GM19324 (cell line): ENCODE data around the gene SPTLC2.
A peak's percentile ranks its signal among the peaks of the same experiment; 100 is the strongest.
"Not testable (repeated sequence)": the region's sequence is repeated elsewhere in the genome, so short reads cannot be mapped to it uniquely, and the experiment has no call there.

Experiments
- ATAC-seq: cut with Tn5 transposase; IDR thresholded peaks from one replicate; pipeline ENCODE4 v1.9.1; 2021; ENCODE audit warnings: mild to moderate bottlenecking, moderate library complexity; ENCODE audit not compliant: unreplicated experiment, low FRiP score

The SPTLC2 gene, protein sequence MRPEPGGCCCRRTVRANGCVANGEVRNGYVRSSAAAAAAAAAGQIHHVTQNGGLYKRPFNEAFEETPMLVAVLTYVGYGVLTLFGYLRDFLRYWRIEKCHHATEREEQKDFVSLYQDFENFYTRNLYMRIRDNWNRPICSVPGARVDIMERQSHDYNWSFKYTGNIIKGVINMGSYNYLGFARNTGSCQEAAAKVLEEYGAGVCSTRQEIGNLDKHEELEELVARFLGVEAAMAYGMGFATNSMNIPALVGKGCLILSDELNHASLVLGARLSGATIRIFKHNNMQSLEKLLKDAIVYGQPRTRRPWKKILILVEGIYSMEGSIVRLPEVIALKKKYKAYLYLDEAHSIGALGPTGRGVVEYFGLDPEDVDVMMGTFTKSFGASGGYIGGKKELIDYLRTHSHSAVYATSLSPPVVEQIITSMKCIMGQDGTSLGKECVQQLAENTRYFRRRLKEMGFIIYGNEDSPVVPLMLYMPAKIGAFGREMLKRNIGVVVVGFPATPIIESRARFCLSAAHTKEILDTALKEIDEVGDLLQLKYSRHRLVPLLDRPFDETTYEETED

DNA sequence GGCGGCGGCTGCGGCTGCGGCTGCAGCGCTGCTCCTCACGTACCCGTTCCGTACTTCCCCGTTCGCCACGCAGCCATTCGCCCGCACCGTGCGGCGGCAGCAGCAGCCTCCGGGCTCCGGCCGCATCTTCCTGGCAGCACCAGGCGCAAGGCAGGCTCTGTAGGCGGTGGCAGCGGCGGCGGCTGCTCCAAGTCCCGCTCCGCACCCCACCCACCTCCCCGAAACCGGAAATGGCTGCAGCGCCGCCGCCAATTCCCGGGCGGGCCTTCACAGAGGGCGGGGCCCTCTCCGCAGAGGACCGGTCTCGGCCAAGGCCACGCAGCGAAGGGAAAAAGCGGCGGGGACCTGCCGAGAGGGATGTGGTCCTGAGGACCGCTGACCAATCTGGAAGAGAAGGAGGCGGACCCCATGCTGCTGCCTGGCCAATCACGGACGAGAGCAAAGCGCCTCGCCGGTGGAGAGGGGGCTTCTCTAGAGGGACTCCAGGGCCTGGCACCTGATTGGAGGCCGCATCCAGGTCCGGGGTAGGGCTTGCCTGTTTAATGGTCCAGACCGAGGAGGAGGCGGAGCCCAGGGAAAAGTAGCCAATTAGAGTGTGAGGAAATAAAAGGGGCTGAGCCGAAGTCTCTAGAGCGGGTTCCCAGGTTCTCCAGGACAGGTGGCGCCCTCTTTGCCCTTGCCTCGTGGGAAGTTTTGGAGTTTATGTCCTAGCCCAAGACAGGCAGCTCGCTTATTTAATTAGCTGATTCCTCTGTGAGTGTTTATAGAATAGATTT, at the start of gene SPTLC2:
TSS of gene SPTLC2 (minus strand) at position 184 of the 776 bp plus-strand sequence. CDS start at position 126, 58 bp downstream.
- peak; percentile 96 for ATAC-seq

DNA sequence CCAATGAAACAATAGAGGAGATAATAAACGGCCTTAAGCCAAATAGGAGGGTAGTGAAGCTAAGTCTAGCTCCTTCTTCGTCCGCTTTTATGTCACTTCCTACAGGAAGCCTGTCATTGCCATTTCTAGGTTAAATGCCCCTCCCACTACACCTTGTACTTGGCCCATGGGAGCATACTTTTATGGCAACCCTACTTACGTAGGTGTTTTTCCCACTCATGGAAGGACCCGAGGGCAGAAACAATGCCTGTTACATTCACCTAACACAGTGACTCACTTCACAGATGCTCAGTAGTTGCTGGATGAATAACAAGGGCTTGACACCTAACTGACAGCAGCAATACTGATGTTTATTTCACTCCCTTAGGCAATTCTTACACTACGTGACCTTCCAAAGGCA, 46.9 kb upstream of the SPTLC2 start:
- no peak for ATAC-seq

DNA sequence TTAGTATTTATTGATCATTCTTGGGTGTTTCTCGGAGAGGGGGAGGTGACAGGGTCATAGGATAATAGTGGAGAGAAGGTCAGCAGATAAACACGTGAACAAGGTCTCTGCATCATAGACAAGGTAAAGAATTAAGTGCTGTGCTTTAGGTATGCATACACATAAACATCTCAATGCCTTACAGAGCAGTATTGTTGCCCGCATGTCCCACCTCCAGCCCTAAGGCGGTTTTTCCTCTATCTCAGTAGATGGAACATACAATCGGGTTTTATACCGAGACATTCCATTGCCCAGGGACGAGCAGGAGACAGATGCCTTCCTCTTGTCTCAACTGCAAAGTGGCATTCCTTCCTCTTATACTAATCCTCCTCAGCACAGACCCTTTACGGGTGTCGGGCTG, 45.1 kb upstream of the SPTLC2 start:
- not testable (repeated sequence) for ATAC-seq

DNA sequence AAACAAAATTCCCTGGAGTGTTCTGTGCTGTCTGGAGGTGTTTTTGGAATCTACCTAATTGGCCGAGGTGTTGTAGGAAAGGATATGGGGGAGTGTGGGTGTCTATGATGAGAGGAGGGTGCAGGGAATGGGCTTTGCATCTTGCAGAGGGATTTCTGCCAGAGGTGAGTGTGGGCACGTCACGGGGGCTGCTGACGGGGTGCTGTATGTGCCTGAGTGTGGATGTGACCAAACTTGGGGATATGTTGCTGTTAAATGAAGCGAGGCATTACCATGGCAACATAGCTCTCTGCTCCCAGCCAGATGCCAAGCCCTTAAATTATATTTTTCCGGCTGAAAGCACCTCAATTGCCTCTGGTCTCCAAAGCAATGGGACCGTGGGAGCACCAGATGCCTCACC, 44.3 kb upstream of the SPTLC2 start:
- ATAC-seq, result no peak

DNA sequence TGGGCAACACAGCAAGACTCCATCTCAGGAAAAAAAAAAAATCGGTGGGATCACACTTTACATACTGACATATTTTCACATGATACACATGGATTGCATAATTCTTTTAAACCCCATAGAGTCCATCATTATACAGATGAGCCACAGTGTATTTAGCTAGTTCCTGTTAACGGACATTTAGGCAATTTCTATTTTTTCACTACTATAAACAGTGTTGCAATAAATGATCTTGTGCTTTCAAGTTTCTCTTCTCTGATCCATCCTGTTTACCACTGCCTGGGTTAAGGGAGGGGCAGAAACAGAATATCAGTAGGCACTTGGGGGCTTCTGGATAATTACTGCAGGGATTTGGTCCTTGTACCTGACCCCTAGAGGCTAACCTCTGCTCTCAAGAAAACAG, 43.4 kb upstream of the SPTLC2 start:
- no peak for ATAC-seq

DNA sequence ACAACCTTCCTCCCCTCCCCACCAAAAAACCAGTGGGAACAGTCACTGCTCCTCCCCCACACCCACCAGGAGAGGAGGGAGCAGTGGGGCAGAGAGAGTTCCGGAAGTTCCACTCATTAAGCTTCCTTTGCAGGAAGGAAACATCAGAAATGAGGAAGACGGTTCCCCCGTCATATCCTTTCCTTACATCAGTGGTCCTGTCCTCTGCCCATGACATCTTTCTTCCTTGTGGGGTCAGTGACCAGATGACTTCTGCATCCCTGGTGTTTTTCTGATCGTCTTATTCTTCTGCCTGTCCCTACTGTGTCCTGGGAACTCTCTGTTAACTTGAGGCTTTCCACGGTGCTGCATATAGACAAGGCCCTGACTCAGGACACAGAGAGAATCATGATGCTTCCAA, 40.8 kb upstream of the SPTLC2 start:
- ATAC-seq, result no peak

DNA sequence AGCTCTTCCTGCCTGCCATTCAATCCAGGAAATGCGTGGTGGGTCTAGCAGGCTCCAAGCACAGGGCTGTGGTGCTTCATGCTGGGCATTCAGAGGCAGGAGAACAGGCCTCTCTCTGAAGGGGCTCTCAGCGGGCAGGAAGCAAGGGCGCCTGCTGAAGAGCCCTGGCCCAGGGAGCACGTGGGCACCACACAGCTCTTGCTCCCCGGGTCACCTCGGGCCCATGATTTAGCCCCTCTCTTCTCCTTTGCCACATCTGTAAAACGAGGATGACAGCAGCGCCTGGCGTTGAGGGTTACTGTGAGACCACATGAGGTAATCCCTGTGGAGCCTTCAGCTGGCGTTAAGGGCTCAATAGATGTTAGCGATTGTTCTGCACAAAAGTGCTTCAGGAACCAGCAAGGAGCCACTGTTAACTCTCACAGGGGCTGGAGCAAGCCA, 37.6 kb upstream of the SPTLC2 start:
- no peak for ATAC-seq

DNA sequence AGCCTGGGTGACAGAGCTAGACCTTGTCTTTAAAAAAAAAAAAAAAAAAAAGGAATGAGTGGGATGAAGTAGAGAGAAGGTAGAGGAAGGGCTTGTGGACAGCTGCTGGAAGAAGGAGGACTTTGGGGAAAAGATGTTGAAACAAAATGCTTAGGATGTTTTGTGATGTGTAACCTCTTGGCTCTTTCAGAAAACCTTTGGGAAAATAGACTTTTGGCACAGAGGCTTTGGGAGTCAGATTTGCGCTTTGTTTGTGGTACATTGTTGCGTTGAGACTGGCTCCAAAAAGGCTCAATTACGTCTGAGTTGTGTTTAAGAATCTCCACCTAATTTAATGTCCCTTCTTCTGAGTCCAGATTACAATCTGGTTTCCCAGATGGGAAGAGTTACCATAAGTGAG, 32.9 kb upstream of the SPTLC2 start:
- ATAC-seq, result no peak

DNA sequence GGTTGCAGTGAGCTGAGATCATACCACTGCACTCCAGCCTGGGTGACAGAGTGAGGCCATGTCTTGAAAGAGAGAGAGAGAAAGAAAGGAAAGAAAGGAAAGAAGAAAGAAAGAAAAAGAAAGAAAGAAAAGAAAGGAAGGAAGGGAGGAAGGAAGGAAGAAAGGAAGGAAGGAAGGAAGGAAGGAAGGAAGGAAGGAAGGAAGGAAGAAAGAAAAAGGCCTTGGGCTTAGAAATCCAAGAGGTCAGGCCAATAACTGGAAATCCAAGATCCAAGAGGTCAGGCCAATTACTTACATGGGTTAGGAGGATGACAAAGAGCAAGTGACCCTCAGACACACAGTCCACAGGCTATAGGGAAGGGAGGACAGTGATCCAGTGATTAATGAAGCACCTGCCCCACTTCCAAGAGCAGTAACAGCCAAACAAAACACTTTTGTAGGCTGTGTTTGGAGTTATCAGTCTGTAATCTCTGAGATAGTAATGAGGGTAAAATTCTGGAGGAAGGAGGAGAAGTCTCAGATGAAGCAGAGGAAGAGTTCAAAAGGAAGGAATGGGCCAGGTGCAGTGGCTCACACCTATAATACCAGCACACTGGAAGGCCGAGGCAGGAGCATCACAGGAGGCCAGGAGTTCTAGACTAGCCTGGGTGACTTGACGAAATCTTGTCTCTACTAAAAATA, 32.2 kb upstream of the SPTLC2 start:
- ATAC-seq, result no peak

DNA sequence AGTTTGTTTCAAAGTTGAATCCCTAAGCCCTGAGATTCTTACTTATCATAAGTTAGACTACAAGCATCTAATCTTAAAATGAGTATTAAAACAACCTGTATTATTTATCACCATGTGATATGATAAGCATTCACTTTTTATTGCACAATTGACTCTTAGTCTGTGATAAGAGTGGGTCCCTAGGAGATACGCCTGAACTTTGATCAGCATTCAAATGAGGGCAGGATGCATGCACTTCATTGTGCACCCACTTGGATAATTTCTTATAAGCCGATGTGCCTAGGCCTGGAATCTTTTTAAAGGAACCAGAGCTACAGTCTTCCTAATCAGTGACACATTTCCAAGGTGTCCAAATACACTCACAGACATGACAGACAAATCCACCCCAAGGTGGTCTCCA, 31.4 kb upstream of the SPTLC2 start:
- no peak for ATAC-seq

DNA sequence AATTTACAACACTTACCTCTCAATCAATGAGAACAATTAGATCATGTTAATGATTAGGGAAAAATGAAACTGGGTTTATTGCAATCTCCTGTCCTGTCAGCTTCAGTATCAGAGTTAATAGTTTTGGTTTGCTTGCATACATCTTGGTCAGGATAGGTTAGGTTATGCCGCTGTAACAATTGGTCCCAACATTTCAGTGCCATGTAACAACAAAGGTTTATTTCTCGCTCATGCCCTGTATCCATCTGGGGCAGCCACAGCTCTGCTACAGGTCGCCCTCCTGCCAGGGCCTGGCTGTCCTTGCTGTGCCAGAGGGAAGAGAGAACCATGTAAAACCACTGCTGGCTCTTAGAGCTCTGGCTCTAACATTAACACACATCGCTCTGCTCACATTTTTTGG, 30.5 kb upstream of the SPTLC2 start:
- ATAC-seq, result no peak

DNA sequence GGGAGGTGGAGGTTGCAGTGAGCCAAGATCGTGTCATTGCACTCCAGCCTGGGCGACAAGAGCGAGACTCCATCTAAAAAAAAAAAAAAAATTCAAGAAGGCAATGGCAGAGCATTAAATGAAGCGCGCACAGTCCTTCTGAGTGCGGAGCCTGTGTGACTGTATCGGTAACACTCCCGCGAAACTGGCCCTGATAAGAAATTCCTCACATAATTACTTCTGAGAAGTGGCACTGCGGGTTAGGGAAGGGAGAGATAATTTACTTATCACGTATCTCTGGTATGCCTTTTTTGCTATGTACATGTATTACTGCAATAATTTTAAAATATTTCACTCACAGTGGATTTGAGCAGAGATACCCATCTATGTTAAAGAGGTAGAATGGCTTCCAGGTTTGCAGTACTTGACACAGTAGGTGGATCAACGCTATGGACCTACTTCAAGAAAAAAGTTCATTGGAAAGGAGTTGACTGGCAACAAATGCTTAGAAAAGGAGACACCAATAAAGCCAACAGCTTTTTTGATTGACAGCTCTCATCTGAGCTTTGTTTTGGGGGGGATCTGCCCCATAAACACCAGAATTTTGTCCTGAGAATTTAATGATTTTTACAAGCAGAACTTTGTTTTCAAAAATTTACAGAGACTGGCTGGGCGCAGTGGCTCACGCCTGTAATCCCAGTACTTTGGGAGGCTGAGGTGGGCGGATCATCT, 29.2 kb upstream of the SPTLC2 start:
- ATAC-seq, result no peak

DNA sequence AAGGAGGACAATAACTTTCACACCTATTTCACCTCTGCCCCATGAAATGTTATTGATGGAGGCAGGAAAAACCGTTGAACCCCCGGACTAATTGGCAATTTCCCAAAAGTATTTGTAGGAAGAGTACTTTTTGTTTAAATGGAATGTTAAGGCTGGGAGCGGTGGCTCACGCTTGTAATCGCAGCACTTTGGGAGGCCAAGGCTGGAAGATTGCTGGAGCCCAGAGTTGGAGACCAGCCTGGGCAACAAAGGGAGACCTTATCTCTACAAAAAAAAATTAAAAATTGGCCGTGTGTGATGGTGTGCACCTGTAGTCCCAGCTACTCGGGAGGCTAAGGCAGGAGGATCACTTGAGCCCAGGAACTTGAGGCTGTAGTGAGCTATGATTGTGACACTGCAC, 26.0 kb upstream of the SPTLC2 start:
- ATAC-seq, result no peak

DNA sequence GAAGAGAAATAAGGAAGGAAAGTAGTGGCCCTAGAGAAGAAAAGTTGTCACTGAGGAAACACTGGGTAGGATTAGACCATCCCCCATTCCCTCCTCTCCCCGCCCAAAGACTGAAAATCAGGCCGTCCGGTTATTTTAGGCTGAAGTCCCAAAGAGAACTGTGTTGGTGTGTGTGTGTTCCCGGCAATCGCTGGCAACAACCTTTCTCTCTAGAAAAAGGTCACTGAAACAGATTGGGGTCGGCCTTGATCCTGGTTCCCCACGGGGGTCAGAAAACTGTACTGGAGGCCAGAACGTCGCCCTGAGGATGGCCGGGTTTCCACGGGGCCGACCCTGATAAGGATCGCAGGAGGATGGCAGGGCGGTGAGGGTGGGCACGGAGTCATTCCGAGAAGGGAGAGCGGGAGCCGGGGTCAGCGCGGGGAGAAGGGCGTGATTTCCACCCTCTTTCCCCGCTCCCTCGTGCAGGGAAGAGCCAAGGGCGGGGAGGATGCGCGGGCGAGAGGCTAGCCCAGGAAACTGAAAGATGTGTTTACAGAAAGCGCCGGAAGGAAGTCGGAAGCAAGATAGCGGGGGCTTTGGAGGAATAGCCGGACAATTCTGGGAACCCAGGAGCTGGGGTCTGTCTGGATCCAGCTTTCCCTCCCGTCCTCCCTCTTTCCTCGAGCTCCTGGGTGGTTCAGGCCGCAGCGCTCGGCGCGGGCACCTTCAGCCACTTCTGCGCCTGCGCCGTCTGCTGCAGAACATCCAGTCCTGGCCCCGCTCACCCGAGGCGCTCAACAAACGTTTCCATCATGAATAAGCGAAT, 25.3 kb upstream of the SPTLC2 start:
- ATAC-seq, result no peak

DNA sequence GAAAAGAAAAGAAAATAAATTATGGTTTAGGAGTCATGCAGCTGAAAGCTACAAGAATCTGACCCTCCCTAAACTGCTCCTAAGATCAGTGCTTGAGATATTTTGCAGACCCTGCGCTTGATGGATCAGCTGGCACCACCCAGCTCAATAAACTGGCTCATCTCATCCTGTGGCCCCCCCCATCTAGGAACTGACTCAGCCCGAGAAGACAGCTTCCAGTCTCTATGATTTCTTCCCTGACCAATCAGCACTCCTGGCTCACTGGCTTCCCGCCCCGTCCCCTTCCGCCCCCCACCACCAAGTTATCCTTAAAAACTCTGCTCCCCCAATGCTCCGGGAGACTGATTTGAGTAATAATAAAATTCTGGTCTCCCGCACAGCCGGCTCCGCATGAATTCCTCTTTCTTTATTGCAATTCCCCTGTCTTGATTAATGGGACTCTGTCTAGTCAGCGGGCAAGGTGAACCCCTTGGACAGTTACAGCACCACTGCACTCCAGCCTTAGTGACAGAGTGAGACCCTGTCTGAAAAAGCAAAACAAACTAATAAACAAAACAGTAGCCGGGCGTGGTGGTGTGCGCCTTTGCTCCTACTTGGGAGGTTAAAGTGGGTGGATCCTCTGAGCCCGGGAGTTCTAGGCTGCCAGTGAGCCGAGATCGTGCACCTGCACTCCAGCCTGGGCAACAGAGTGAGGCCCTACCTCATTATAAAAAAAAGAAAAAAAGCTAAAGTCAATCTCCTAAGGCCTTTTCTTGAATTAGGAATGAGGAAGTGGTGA, 24.5 kb upstream of the SPTLC2 start:
- no peak for ATAC-seq

DNA sequence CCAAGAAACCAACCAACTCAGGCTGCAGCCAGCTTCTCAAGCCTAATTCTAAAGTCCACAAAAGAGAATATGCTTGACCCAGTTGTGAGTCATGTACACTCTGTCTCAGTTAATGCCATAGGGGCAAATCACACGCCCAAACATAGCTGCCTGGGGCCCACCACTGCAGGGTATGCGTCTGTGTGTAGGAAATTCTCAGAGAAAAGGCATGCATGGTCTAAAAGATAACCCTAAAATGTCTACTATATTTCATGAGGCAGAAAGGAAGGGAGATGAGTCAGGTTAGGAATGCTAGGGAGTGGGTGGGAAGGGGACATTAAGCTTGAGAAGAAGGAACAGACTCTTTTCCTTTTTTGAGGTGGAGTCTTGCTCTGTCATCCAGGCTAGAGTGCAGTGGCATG, 22.3 kb upstream of the SPTLC2 start:
- no peak for ATAC-seq

DNA sequence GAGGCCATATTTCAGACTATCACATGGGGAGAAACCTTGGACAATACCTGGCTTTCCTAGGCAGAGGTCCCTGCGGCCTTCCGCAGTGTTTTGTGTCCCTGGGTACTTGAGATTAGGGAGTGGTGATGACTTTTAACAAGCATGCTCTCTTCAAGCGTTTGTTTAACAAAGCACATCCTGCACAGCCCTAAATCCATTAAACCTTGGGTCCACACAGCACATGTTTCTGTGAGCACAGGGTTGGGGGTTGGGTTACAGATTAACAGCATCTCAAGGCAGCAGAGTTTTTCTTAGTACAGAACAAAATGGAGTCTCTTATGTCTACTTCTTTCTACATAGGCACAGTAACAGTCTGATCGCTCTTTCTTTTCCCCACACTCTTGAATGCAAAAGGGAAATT, 19.4 kb upstream of the SPTLC2 start:
- not testable (repeated sequence) for ATAC-seq

DNA sequence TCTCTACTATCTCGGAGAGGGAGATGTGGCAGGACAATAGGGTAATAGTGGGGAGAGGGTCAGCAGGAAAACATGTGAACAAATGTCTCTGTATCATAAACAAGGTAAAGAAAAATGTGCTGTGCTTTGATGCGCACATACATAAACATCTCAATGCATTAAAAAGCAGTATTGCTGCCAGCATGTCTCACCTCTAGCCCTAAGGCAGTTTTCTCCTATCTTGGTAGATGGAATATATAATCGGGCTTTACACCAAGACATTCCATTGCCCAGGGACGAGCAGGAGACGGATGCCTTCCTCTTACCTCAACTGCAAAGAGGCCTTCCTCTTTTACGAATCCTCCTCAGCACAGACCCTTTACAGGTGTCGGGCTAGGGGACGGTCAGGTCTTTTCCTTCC, 19.0 kb upstream of the SPTLC2 start:
- ATAC-seq, result not testable (repeated sequence)

DNA sequence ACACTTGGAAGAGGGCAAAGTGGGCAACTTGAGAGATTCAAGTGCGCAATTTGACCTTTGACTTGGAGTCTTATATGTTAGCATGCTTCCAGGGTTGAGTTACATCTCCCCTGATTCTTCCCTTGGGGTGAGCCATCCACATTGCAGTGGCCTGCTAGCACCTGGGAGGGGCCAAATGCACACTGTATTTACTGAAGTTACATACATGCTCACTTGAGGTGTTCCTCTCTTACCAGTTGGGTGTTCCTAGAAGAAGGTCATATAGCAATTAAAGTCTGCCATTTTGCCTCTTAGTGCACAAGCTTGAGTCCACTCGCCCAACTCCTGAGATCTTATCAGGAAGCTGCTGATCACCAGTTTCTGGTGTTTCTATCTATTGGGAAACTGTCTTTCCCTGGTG, 13.7 kb upstream of the SPTLC2 start:
- ATAC-seq, result no peak
